K562 (cell line): ENCODE results near the gene CSF2RB. TPM values are rescaled to one million over a fixed set of nuclear protein-coding genes. Genes with fewer than 3 reads are reported as not detected.
A peak's percentile ranks its signal among the peaks of the same experiment; 100 is the strongest.

ENCODE experiments used
- MIER1 ChIP-seq: fragments of 450-650 bp; IDR thresholded peaks from 2 replicates; pipeline ENCODE4 v1.6.1; 2016; ENCODE audit warnings: antibody characterized with exemption, mild to moderate bottlenecking, low read depth
- PTRF ChIP-seq: fragments of 450-650 bp; IDR thresholded peaks from 2 replicates; pipeline ENCODE4 v1.6.1; 2016; ENCODE audit warnings: mild to moderate bottlenecking, missing genetic modification characterization, missing compliant biosample characterization
- SAFB ChIP-seq: fragments of 200-400 bp; formaldehyde crosslinking; IDR thresholded peaks from 2 replicates; pipeline ENCODE4 v1.6.1; 2017; ENCODE audit warnings: low read depth, low read length, borderline replicate concordance
- polyA plus RNA-seq, 8 experiments: library from polyadenylated mRNA; depleted of rRNA in 4 of 8; stranded (reverse) in 5 of 8; unstranded in 3 of 8; fragments of >200 nt; fragmentation: Nextera tagmentation in 2 of 8; fragmentation: Illumina TruSeq in 1 of 8; extraction: Ambion mirVana in 2 of 8; extraction: Trizol in 1 of 8; gene quantifications; 2 replicates each; pipeline versions ENCODE4 v1.2.1 to v1.2.3, GENCODE V29; 2011 to 2014; ENCODE audit warnings: inconsistent platforms in 1 of 8, missing spikeins in 1 of 8
- total RNA-seq, 7 experiments: library from RNA; depleted of rRNA in 6 of 7; stranded (reverse); fragments of >200 nt in 6 of 7; fragmentation: Illumina TruSeq in 2 of 7; extraction: Trizol in 2 of 7; gene quantifications; 2 replicates each; pipeline versions ENCODE4 v1.2.1 to v1.2.3, GENCODE V29; 2011 to 2021; ENCODE audit warnings: low replicate concordance in 1 of 7
- TF ChIP-seq, protein P1 (sequence below), 2 experiments: fragments of 450-650 bp; formaldehyde crosslinking in 1 of 2; IDR thresholded peaks; 2 replicates each; pipeline versions ENCODE4 v1.4.0 to v1.6.1; 2014 to 2020; ENCODE audit warnings: mild to moderate bottlenecking in 2 of 2, borderline replicate concordance in 1 of 2, low read depth in 1 of 2

The CSF2RB gene
- total and polyA plus RNA-seq, 9 of the 15 experiments (the other 6 are each of a cell fraction or from before 2014, with no cell fraction given) = 0.04 to 1.0 (median 0.36) TPM

GRCh38 chr22:36865346-36865745, 48.1 kb upstream of the CSF2RB start (continued):
- TF ChIP-seq, protein P1, sequence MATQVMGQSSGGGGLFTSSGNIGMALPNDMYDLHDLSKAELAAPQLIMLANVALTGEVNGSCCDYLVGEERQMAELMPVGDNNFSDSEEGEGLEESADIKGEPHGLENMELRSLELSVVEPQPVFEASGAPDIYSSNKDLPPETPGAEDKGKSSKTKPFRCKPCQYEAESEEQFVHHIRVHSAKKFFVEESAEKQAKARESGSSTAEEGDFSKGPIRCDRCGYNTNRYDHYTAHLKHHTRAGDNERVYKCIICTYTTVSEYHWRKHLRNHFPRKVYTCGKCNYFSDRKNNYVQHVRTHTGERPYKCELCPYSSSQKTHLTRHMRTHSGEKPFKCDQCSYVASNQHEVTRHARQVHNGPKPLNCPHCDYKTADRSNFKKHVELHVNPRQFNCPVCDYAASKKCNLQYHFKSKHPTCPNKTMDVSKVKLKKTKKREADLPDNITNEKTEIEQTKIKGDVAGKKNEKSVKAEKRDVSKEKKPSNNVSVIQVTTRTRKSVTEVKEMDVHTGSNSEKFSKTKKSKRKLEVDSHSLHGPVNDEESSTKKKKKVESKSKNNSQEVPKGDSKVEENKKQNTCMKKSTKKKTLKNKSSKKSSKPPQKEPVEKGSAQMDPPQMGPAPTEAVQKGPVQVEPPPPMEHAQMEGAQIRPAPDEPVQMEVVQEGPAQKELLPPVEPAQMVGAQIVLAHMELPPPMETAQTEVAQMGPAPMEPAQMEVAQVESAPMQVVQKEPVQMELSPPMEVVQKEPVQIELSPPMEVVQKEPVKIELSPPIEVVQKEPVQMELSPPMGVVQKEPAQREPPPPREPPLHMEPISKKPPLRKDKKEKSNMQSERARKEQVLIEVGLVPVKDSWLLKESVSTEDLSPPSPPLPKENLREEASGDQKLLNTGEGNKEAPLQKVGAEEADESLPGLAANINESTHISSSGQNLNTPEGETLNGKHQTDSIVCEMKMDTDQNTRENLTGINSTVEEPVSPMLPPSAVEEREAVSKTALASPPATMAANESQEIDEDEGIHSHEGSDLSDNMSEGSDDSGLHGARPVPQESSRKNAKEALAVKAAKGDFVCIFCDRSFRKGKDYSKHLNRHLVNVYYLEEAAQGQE (IDR thresholded peaks at IDR 0.05; ENCODE audit: borderline replicate concordance) = peak; percentile 91
- TF ChIP-seq, protein P1 (CRISPR knock-in tag; IDR thresholded peaks at IDR 0.05; ENCODE audit: low read depth) = peak; percentile 88
- TF ChIP-seq SAFB (no peak), MIER1 (0 out of 2 replicates have a peak, but pooled peaks have one; percentile 72), PTRF (tag) (no peak)
- TF ChIP-seq, all 486 proteins: peak for 3
